IMR-90 (cell line): Measurements from ENCODE around the gene MYO5A. TPM values are rescaled to one million over a fixed set of nuclear protein-coding genes. Genes with fewer than 3 reads are reported as not detected.

ENCODE experiments used
- ATAC-seq: fragments of 200-7000 bp; cut with Tn5 transposase; 2 replicates; pipeline ENCODE4 v1.9.1; 2020; ENCODE audit warnings: low read depth, mild to moderate bottlenecking, moderate library complexity
- BruUV-seq: library from RNA; stranded (reverse); fragments of 400-500 nt; replicated peaks from 2 replicates; lab custom pipeline; 2021; lab: Mats Ljungman, UMichigan
- CTCF ChIA-PET: fragments of 300-600 bp; formaldehyde crosslinking; extraction: SDS; loops from one replicate; lab custom pipeline; 2021; ENCODE audit warnings: antibody characterized with exemption; lab: Yijun Ruan, JAX
- POLR2A ChIA-PET: fragments of 300-600 bp; sonication (Branson Sonifier 250); formaldehyde crosslinking; loops from one replicate; lab custom pipeline; 2022; ENCODE audit warnings: antibody characterized with exemption; ENCODE audit not compliant: unreplicated experiment; lab: Charles Lee
- DNase-seq: peaks from one replicate; pipeline ENCODE4 v3.0.0; 2013
- H2AFZ ChIP-seq: replicated peaks from 2 replicates; pipeline ENCODE3; 2013; ENCODE audit warnings: low read length, mild to moderate bottlenecking; ENCODE audit not compliant: poor library complexity
- H2AK5ac ChIP-seq: 2 replicates; pipeline ENCODE4 v1.6.1; 2013; ENCODE audit warnings: low read depth, low read length, inconsistent platforms
- H2AK9ac ChIP-seq: replicated peaks from 2 replicates; pipeline ENCODE3; 2013; ENCODE audit warnings: mild to moderate bottlenecking, low read depth, low read length, moderate library complexity; ENCODE audit not compliant: poor library complexity
- H2BK120ac ChIP-seq: 2 replicates; pipeline ENCODE4 v1.6.1; 2013; ENCODE audit warnings: low read depth, low read length, inconsistent platforms
- H2BK15ac ChIP-seq: 3 replicates; pipeline ENCODE4 v1.6.1; 2013; ENCODE audit warnings: low read depth, low read length, inconsistent platforms
- H2BK20ac ChIP-seq: 2 replicates; pipeline ENCODE4 v1.6.1; 2013; ENCODE audit warnings: low read depth, mild to moderate bottlenecking, inconsistent platforms, low read length, moderate library complexity
- H2BK5ac ChIP-seq: 2 replicates; pipeline ENCODE4 v1.6.1; 2013; ENCODE audit warnings: mild to moderate bottlenecking, low read depth, low read length, inconsistent platforms; ENCODE audit not compliant: poor library complexity, severe bottlenecking
- H3K14ac ChIP-seq: replicated peaks from 2 replicates; pipeline ENCODE4 v1.6.1; 2013; ENCODE audit warnings: low read depth, low read length, inconsistent platforms
- H3K18ac ChIP-seq: 2 replicates; pipeline ENCODE4 v1.6.1; 2013; ENCODE audit warnings: low read depth, low read length, control low read depth
- H3K23ac ChIP-seq: 2 replicates; pipeline ENCODE4 v1.6.1; 2013; ENCODE audit warnings: low read depth, low read length, inconsistent platforms
- H3K27ac ChIP-seq: 2 replicates; pipeline ENCODE4 v1.5.1; 2013; ENCODE audit warnings: mild to moderate bottlenecking, control low read depth, low read length; ENCODE audit not compliant: insufficient read depth
- H3K27me3 ChIP-seq: 2 replicates; pipeline ENCODE4 v1.6.1; 2013; ENCODE audit warnings: low read length; ENCODE audit not compliant: control insufficient read depth, insufficient read depth
- H3K36me3 ChIP-seq: 2 replicates; pipeline ENCODE4 v1.6.1; 2013; ENCODE audit warnings: low read length, mixed read lengths; ENCODE audit not compliant: control insufficient read depth, insufficient read depth
- H3K4ac ChIP-seq: 2 replicates; pipeline ENCODE4 v1.6.1; 2013; ENCODE audit warnings: low read depth, low read length, inconsistent platforms
- H3K4me1 ChIP-seq: 2 replicates; pipeline ENCODE4 v1.6.1; 2013; ENCODE audit warnings: low read length, mixed read lengths; ENCODE audit not compliant: control insufficient read depth, insufficient read depth
- H3K4me2 ChIP-seq: 2 replicates; pipeline ENCODE4 v1.6.1; 2013; ENCODE audit warnings: low read depth, mild to moderate bottlenecking, control low read depth, low read length, moderate library complexity
- H3K4me3 ChIP-seq: 2 replicates; pipeline ENCODE4 v1.5.1; 2013; ENCODE audit warnings: low read depth, mild to moderate bottlenecking, control low read depth, low read length, moderate library complexity; ENCODE audit not compliant: insufficient read depth
- H3K56ac ChIP-seq: 2 replicates; pipeline ENCODE4 v1.6.1; 2013; ENCODE audit warnings: low read length, inconsistent platforms; ENCODE audit not compliant: insufficient read depth; ENCODE audit errors: extremely low read depth
- H3K79me1 ChIP-seq, 2 experiments: 2 replicates each; pipeline ENCODE4 v1.6.1; 2013; ENCODE audit warnings: low read length in 2 of 2, inconsistent platforms in 1 of 2, low read depth in 1 of 2
- H3K9ac ChIP-seq: 2 replicates; pipeline ENCODE4 v1.6.1; 2013; ENCODE audit warnings: low read depth, low read length, control low read depth
- H3K9me1 ChIP-seq: 2 replicates; pipeline ENCODE4 v1.6.1; 2013; ENCODE audit warnings: low read length, inconsistent platforms; ENCODE audit not compliant: insufficient read depth
- H3K9me3 ChIP-seq: 2 replicates; pipeline ENCODE4 v1.6.1; 2013; ENCODE audit warnings: low read length; ENCODE audit not compliant: control insufficient read depth, insufficient read depth
- H4K20me1 ChIP-seq: 2 replicates; pipeline ENCODE4 v1.6.1; 2013; ENCODE audit warnings: low read length, inconsistent platforms; ENCODE audit not compliant: insufficient read depth
- H4K5ac ChIP-seq: 2 replicates; pipeline ENCODE4 v1.6.1; 2013; ENCODE audit warnings: mild to moderate bottlenecking, low read depth, low read length, control low read depth
- H4K8ac ChIP-seq, 2 experiments: 2 replicates each; pipeline ENCODE4 v1.6.1; 2013; ENCODE audit warnings: low read depth in 2 of 2, low read length in 2 of 2, control low read depth in 1 of 2, inconsistent platforms in 1 of 2
- H4K91ac ChIP-seq: 2 replicates; pipeline ENCODE4 v1.6.1; 2013; ENCODE audit warnings: low read depth, low read length, inconsistent platforms; ENCODE audit not compliant: insufficient read depth
- MXI1 ChIP-seq: IDR thresholded peaks from 2 replicates; pipeline ENCODE4 v1.6.1; 2012; ENCODE audit warnings: low read depth, mild to moderate bottlenecking, low read length, moderate library complexity, borderline replicate concordance
- RCOR1 ChIP-seq: IDR thresholded peaks from 2 replicates; pipeline ENCODE4 v1.6.1; 2012; ENCODE audit warnings: mild to moderate bottlenecking, low read length, improper control_type of control experiment; ENCODE audit not compliant: insufficient replicate concordance
- WGBS, 2 experiments: methylation state at CpG; one replicate each; pipeline versions ENCODE4 v1.1.5 to v1.1.7; 2013; ENCODE audit warnings: missing lambda C conversion rate in 2 of 2; ENCODE audit not compliant: insufficient read length in 1 of 2; ENCODE audit errors: extremely low coverage in 2 of 2; 5-methylcytosine and 5-hydroxymethylcytosine counted together
- dilution Hi-C: fragments of 300-500 bp; cut with HindIII; formaldehyde crosslinking; loops from one replicate; pipeline ENCODE4 v1.14.3; 2018; ENCODE audit warnings: low sequenced_read_pairs; ENCODE audit not compliant: unreplicated experiment
- in situ Hi-C: fragments of 300-500 bp; cut with MboI; formaldehyde crosslinking; loops from 3 replicates; pipeline ENCODE4 v1.14.3; 2019; ENCODE audit warnings: low sequenced_read_pairs, inconsistent platforms, mixed read lengths
- intact Hi-C: fragments of 100-400 bp; cut with micrococcal nuclease; formaldehyde crosslinking; loops from 2 replicates; pipeline ENCODE4 v1.10.0; 2022
- polyA plus RNA-seq, 3 experiments: library from polyadenylated mRNA; depleted of rRNA; stranded (reverse); fragments of >200 nt; gene quantifications; 2 replicates each; pipeline ENCODE4 v1.2.3, GENCODE V29; 2012; ENCODE audit warnings: low replicate concordance in 1 of 3
- total RNA-seq: library from RNA; depleted of rRNA; stranded (reverse); fragments of >200 nt; gene quantifications from 2 replicates; pipeline ENCODE4 v1.2.3, GENCODE V29; 2012

MYO5A gene
- total and polyA plus RNA-seq, 2 of the 4 experiments (the other 2 are of a cell fraction) = 19.4 to 69.2 TPM

GRCh38 chr15:52343831-52344230 is 184.8 kb downstream of the MYO5A start:
- H4K8ac ChIP-seq = no peak overlapping the region
- no peaks in the 10 kb centered on the region for H3K79me1 ChIP-seq
- H3K36me3 ChIP-seq = peaks cover 4% of the 10 kb centered on the region
- no peaks in the 10 kb centered on the region; the same call in 1 of the 2 replicates for H3K4me1 ChIP-seq
- ChIA-PET CTCF (no interaction called here), POLR2A (no interaction called here)
- no peak overlapping the region for H2BK15ac ChIP-seq
- in situ Hi-C loops = no loop called here
- H3K56ac ChIP-seq = no peak overlapping the region
- no peaks in the 10 kb centered on the region for H3K27me3 ChIP-seq
- H2AK9ac ChIP-seq = no peak overlapping the region
- H2BK20ac ChIP-seq = no peak overlapping the region
- no peak overlapping the region for H4K5ac ChIP-seq
- H3K18ac ChIP-seq = no peak overlapping the region
- no peak overlapping the region for H4K91ac ChIP-seq
- no peak overlapping the region for H2AK5ac ChIP-seq
- H2BK5ac ChIP-seq = no peak overlapping the region
- H3K9me3 ChIP-seq = no peaks in the 10 kb centered on the region
- no peak overlapping the region for H3K27ac ChIP-seq
- no peaks in the 10 kb centered on the region for H4K20me1 ChIP-seq
- dilution Hi-C loops = no loop called here
- H2AFZ ChIP-seq = no peak overlapping the region
- H3K9me1 ChIP-seq = peaks cover 5% of the 10 kb centered on the region; the same call in 1 of the 2 replicates
- no peak for TF ChIP-seq RCOR1
- TF ChIP-seq MXI1 = no peak
- WGBS, 2 experiments = no CpG with 5 or more reads among the region's 3 CpGs
- peak; percentile 50 for DNase-seq
- BruUV-seq = no TSS peak
- H2BK120ac ChIP-seq = no peak overlapping the region
- no peak overlapping the region for H3K4me3 ChIP-seq
- intact Hi-C loops = no loop called here
- peak; percentile 57 for ATAC-seq
- no peak overlapping the region for H3K14ac ChIP-seq
- no peak overlapping the region for H3K9ac ChIP-seq
- H3K4me2 ChIP-seq = no peak overlapping the region
- H3K23ac ChIP-seq = no peak overlapping the region
- no peak overlapping the region for H3K4ac ChIP-seq
